Occipital lobe (tissue), 2 donors: ENCODE data around the gene UBXN4. TPM values are rescaled to one million over a fixed set of nuclear protein-coding genes. Genes with fewer than 3 reads are reported as not detected.
"Not testable (repeated sequence)": the region's sequence is repeated elsewhere in the genome, so short reads cannot be mapped to it uniquely, and the experiment has no call there.

Experiments used
- DNase-seq: peaks from one replicate; lab custom pipeline; 2025; lab: John Stamatoyannopoulos, UW
- total RNA-seq: library from RNA; depleted of rRNA; stranded (reverse); fragments of >200 nt; gene quantifications from one replicate; pipeline ENCODE4 v1.2.3, GENCODE V29; 2014

UBXN4 gene
- total RNA-seq, 1 donor from 2014 or later, result 90.8 TPM

- DNase-seq, result no peak
Measured at GRCh38 chr2:135762530-135762929, 20.9 kb downstream of the UBXN4 start.

- DNase-seq, result no peak
Measured at GRCh38 chr2:135768863-135769262, 27.2 kb downstream of the UBXN4 start.

GRCh38 chr2:135773319-135773718 lies 31.7 kb downstream of the UBXN4 start:
- DNase-seq, result no peak

GRCh38 chr2:135773917-135774316 lies 32.3 kb downstream of the UBXN4 start:
- no peak for DNase-seq

GRCh38 chr2:135775420-135775819 lies 33.8 kb downstream of the UBXN4 start:
- no peak for DNase-seq

GRCh38 chr2:135776367-135776766 lies 34.7 kb downstream of the UBXN4 start:
- no peak for DNase-seq

- no peak for DNase-seq
Measured at GRCh38 chr2:135782231-135782630, 40.6 kb downstream of the UBXN4 start.

GRCh38 chr2:135783439-135783838 lies 41.8 kb downstream of the UBXN4 start:
- no peak for DNase-seq

GRCh38 chr2:135785032-135785431 lies 43.4 kb downstream of the UBXN4 start:
- DNase-seq, result no peak

- no peak for DNase-seq
Measured at GRCh38 chr2:135786823-135787222, 45.2 kb downstream of the UBXN4 start.

GRCh38 chr2:135790423-135790822 lies 48.8 kb downstream of the UBXN4 start:
- DNase-seq, result no peak

GRCh38 chr2:135791418-135792190 lies 49.9 kb downstream of the UBXN4 start:
- DNase-seq, result no peak

GRCh38 chr2:135792401-135793150 lies 50.9 kb downstream of the UBXN4 start:
- no peak for DNase-seq

GRCh38 chr2:135795641-135796040 lies 54.0 kb downstream of the UBXN4 start:
- DNase-seq, result not testable (repeated sequence)

- DNase-seq, result no peak
Measured at GRCh38 chr2:135796606-135797005, 55.0 kb downstream of the UBXN4 start.

GRCh38 chr2:135797497-135798274 lies 56.0 kb downstream of the UBXN4 start:
- DNase-seq, result peak; percentile 36

GRCh38 chr2:135798275-135798705 lies 56.6 kb downstream of the UBXN4 start:
- DNase-seq, result no peak

GRCh38 chr2:135798762-135799161 lies 57.1 kb downstream of the UBXN4 start:
- no peak for DNase-seq

- no peak for DNase-seq
Measured at GRCh38 chr2:135799738-135800137, 58.1 kb downstream of the UBXN4 start.

- DNase-seq, result no peak
Measured at GRCh38 chr2:135800513-135801460, 59.1 kb downstream of the UBXN4 start.

GRCh38 chr2:135802350-135802749 lies 60.7 kb downstream of the UBXN4 start:
- no peak for DNase-seq
